Measurements from ENCODE around the gene DNAH8.
"Not testable (repeated sequence)": the region's sequence is repeated elsewhere in the genome, so short reads cannot be mapped to it uniquely, and the experiment has no call there.

Gene DNAH8

DNA sequence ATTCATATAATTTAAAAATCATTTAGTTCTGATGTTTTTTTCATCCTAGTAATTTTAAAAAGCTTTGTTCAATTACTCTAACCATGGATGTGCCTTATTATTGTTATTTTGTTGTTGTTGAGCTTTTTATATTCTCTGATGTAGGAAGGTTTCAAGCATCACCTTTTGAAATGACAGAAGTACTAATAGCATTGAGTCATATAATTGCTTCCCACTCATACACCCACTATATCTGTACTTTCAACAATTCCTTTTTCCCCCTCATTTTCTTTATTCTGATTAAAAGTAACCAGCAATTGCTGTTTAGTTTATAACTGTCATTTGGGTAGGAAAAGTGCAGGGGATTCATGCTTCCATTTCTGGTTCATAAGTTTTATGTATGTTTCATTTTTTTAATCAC, 38.6 kb downstream of the DNAH8 start:
- no peak for DNase-seq (ENCODE audit: low read depth)

DNA sequence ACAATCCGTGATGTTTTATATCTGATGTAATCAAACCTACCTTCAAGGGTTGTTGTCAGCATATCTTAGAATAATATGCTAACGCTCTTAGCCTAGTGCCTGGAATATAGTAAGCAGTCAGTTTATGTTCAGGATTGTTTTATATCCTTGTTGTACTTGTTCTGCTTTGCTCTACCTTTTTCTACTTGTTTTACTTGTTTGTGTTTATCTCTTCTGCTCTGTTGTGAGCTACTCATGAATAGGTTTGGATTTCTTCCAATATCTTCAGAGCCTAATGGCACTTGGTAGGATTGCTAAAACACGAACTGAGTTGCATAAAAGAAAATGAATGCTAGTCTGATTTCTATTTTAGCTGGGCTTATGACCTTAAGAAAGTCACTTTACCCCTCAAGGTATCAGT, 40.1 kb downstream of the DNAH8 start:
- no peak for DNase-seq (ENCODE audit: low read depth)

DNA sequence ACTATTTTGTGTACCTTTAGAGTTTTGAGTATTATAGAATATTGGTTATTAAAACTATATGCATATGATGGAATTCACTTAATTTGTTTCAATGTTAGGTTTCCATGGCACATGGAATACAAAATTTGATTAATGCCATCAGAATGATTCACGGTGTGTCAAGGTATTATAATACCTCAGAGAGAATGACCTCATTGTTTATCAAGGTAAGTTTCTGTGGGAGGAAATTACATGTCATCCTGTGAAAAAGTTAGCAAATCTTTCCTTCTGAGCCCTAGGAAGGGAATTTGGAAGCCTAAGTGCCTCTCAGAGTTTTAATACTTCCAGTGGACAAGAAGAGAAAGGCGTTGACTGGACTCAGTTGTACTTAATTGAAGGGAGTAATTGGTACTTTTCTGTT, 40.8 kb downstream of the DNAH8 start:
- no peak for DNase-seq (ENCODE audit: low read depth)

DNA sequence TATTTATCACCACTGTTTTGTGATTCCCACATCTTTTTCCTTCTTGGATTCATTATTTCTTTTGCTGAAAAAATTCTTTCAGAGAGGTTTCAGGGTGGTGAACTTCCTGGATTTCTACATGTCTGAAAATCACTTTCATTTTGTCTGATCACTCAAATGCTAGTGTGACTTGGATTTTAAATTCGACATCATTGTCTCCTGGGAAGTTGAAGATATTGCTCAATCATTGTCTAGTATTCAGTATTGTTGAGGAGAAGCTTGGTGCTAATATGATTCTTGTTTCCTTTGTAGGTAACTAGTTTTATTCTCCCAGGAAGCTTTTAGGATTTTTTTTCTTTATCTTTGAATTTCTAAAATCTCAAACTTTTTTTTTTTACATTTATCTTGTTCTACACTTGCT, 45.0 kb downstream of the DNAH8 start:
- DNase-seq (ENCODE audit: low read depth), result no peak

GRCh38 chr6:38762848-38763247, 47.7 kb downstream of the DNAH8 start:
- no peak for DNase-seq (ENCODE audit: low read depth)

DNA sequence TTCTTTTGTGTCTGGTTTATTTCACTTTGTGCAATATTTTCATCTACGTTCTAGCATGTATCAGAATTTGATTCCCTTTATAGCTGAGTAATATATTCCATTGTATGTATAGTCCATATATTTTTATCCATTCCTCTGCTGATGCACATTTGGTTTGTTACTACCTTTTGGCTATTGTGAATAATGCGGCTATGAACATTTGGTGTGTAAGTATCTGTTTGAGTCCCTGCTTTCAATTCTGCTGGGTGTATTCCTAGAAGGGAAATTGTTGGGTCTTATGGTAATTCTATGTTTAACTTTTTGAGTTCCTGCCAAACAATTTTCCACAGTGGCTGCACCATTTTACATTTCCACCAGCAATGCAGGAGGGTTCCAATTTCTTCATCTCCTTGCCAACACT, 52.4 kb downstream of the DNAH8 start:
- no peak for DNase-seq (ENCODE audit: low read depth)

DNA sequence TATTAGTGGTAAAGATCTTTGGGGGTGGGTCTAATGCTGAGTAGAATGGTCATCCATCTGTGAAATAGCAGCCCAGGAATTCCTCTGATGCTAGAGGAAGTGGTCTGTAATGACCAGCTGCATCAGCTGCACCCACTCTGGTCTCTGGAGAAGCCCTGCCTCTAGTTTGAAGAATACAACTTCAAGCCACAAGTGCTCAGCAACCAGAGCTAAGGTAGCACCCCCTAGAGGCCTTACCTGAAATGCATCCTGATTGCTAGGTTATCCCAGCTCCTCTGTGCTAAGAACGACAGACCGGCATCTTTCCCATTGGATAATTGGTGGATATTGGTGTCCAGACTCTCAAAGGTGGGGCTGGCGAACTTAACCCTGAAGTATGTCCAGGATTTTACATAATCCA, 58.2 kb downstream of the DNAH8 start:
- no peak for DNase-seq (ENCODE audit: low read depth)

DNA sequence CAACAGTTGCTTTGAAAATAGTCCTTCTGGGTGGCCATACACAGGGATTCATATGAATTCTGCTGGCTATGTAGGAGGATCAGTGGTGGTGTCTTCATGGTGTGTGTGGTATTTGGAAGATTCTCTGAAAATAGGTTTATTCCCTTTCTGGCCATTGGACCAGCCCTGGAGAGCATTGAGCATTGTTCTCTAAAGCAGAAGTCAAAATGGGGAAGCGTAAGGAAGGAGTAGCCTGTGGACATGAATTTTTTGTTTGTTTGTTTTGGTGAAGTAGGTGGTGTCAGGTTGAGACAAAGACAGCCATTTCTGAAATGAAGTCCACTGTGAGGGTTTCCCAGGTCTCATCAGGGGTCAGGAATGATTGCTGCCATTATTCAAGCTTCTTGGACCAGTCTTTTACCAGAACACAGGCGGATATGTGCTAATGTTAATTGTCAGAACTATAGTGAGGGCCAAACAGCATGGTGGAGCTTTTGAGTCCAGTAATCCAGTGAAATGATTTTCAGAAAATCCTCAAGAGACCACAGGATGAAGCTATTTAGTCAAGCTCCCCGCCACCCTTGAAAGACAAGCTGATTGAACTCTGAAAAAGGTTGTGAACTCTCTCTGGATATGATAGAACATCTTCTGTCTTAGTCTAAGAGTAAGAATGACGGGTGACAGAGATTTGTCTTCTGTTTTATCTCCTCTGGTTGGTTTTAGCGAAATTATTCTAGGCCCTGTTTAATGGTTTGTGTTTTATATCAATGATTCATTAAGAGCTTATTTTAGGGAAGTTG, 60.0 kb downstream of the DNAH8 start:
- DNase-seq (ENCODE audit: low read depth), result no peak

- DNase-seq (ENCODE audit: low read depth), result no peak
Observed at GRCh38 chr6:38775870-38776269, 60.8 kb downstream of the DNAH8 start.

GRCh38 chr6:38776515-38776914, 61.4 kb downstream of the DNAH8 start:
- DNase-seq (ENCODE audit: low read depth), result no peak

- DNase-seq (ENCODE audit: low read depth), result no peak
Observed at GRCh38 chr6:38779310-38780062, 64.4 kb downstream of the DNAH8 start.

DNA sequence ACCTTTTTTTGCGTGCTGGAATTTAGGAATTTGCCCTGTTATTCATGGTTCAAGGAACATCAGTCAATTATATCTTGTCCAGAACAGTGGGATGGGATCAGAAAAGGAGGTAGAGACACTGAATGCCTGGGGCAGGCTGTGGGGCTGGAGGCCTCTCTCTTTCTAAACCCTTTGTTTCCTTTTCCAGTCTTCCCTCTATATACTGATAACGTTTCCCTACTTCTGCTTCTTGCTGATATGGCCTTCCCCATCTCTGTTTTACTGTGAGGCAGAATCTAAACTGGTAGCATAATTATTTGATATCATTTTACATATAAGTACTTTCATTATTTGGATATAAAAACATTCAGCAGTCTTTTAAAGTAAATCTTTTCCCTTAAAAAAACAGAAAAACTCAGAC, 67.5 kb downstream of the DNAH8 start:
- no peak for DNase-seq (ENCODE audit: low read depth)

DNA sequence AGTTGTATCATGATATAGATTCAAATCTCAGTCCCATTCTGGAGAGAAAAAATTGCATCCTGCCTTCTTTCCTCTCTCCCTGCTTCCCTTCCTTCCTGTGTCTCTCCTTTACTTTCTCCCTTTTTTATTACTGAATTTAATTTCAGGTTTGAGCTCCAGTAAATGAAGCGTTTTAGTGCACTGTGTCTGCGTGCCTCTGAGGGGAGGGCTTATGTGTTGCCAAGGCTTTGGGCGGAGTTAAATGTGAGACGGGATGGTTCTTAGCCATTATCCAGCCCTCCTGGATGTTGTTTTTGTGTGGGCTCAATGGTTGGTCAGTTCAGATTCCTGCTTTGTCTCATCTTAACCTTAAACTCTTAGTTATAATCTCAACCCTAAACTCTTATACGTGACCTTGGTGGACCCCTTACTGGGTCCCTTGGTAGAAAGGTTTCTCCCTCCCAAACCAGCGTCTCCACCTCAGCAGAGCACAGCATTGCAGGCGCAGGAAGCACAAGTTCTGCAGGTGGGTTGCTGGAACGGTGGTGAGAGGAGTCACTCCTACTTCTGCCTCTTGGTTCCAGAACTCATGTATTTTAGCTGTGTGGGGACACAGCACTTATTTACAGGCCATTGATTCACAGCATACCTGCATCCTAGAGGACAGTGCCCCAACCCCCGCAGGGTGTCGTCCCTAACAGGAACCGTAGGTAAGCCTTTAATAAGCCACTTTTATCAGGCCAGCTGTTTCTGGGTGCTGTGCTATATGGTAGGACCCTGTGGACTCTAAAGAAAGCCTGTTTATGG, 68.5 kb downstream of the DNAH8 start:
- DNase-seq (ENCODE audit: low read depth), result no peak

- no peak for DNase-seq (ENCODE audit: low read depth)
Observed at GRCh38 chr6:38784506-38785235, 69.6 kb downstream of the DNAH8 start.

GRCh38 chr6:38786486-38786885, 71.4 kb downstream of the DNAH8 start:
- no peak for DNase-seq (ENCODE audit: low read depth)

GRCh38 chr6:38789256-38789655, 74.1 kb downstream of the DNAH8 start:
- no peak for DNase-seq (ENCODE audit: low read depth)

GRCh38 chr6:38792356-38792755, 77.2 kb downstream of the DNAH8 start:
- no peak for DNase-seq (ENCODE audit: low read depth)

- no peak for DNase-seq (ENCODE audit: low read depth)
Observed at GRCh38 chr6:38794682-38795081, 79.6 kb downstream of the DNAH8 start.

DNA sequence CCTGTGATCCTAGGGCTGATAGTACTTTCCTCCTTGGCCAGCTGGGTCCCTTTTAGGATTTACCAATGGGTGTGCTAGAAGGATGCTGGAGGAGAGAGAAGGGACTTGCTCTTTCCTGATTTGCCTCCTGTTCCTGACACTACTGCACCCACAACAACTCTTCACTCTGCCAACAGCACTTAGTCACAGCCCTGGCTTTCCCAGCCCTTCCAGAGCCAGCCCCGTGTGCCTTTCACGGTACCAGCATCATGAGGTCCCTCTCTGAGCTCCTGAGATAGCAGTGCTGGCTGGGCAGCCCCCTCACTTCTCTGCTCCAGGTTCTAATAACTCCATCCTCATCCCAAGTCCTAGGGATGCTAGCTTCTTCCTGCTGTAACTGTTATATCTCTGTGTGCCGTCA, 80.9 kb downstream of the DNAH8 start:
- no peak for DNase-seq (ENCODE audit: low read depth)

- DNase-seq (ENCODE audit: low read depth), result not testable (repeated sequence)
Observed at GRCh38 chr6:38796437-38796836, 81.3 kb downstream of the DNAH8 start.

DNA sequence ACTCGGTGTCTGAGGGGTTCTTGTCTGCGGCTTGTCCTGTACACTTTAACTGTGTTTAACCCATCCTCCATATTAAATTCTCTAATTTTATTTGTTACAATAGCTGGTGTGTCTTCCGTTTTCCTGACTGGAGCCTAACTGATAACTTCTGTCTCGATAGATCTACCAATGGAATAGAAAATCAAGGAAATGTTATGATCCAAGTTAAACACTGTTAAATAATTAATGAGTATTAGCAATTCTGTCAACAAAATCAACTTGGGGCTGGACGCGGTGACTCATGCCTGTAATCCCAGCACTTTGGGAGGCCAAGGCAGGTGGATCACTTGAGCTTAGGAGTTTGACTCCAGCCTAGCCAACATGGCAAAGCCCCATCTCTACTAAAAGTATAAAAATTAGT, 81.7 kb downstream of the DNAH8 start:
- DNase-seq (ENCODE audit: low read depth), result no peak

DNA sequence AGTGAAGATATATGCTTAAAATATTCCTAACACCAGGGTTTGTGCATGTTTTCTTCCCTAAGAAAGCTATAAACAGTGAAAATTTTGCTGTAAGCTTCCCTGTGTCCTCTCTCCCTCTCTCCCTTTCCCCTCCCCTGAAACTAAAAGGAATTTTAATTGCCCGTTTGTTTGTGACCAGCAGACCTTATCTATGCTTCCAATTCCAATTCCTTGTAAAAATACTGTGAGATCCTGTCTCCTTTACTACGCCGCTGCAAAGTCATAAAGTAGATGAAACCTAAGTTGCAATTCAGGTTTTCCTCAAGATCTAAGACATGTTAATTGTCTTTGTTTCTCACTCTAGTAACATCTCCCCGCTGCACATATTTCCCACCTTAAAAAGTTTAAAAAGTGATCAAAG, 82.3 kb downstream of the DNAH8 start:
- no peak for DNase-seq (ENCODE audit: low read depth)
